ENCODE results near the gene SHC2.

DNA sequence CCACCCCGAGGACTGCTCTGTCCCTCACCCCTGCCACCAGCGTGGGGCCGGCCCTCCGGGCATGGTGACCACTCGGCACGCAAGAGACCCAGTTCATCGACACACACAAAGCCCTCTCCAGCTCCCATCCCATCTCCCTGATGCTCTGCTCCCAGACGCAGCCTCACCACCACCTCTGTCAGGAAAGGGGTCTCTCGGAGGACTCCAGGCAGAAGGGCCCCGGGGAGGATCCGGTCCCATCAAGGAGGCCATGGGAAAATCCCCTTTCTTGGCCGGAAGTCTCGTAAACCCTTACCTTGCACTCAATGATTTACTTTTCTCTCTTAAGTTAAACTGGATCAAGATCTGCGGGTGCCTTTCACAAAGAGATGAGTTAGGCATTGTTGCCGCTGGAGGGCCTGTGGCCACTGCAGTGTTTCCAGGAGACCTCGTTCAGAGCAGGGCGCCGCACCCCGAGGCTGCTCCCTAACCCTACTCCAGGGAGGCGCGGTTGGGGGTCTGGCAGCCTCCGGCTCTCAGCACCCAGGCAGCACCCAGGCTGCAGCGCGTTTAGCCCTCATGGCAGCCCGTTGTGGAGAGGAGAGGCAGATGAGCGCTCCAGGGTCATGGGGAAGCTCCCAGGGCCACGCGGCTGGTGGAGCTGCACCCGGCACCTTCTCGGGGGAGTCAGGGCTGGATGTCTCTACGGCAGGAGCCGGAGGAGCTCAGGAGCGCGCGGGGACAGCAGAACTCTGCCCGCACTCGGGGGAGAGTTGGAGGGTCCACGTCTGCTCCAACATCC, 82.8 kb downstream of the SHC2 start:
- TF ChIP-seq POLR2A (IDR thresholded peaks at IDR 0.05; ENCODE audit: low read length) (no peak), GATA1 (IDR thresholded peaks at IDR 0.05; ENCODE audit: low read depth, low read length) (no peak)
